ENCODE data around the gene TMEM18. TPM values are rescaled to one million over a fixed set of nuclear protein-coding genes. Genes with fewer than 3 reads are reported as not detected.

The TMEM18 gene
- total and polyA plus RNA-seq, 9 of the 15 experiments (the other 6 are each of a cell fraction or from before 2014, with no cell fraction given): 12.8 to 55.9 (median 21.8) TPM

DNA sequence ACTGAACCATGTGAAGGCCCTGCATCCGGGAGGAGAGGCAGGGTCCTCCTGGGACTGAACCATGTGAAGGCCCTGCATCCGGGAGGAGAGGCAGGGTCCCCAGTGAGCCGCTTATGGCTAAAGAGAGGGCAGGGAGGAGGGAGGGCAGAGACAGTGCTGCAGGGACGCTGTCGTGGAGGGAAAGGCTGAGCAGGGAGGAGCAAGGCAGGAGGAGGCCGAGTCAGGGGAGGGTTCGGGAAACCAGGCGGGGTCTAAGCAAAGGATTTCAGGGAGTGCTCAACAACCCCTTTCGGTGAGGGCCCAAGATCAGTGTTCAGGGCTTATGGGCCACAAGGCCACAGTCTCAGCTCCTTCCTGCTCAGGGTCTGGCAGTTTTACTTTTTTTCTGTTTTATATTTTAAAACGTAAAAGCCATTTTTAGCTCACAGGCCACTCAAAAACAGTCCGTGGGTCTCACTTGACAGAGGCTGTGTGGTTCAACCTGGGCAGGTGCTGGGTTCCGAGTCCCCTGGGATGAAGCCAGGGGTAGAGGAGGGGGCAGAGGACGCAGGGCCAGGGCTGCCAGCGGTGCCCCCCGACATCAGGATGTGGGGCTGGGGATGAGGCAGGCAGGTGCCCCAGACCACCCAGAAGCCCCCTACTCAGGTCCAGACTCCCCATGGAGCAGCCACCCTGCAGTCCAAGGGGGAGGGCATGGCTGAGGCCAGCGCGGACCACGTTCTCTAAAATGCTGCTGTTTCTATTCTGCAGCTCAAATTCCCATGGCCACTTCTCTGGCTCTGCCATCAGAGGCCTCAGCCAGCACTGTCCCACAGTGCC is 5.2 kb downstream of the TMEM18 start:
- Histone ChIP-seq H3K79me2 (ENCODE audit: control insufficient read depth, insufficient read depth, low read length) (peaks cover 36% of the 10 kb centered on the region), H3K36me3 (ENCODE audit: control insufficient read depth, insufficient read depth, low read length) (peaks cover 73% of the 10 kb centered on the region), H3K9me1 (ENCODE audit: control insufficient read depth, insufficient read depth, low read length) (peaks cover 12% of the 10 kb centered on the region), H3K9me3 (replicated peaks; ENCODE audit: control insufficient read depth, insufficient read depth, low read depth, low read length) (no peaks in the 10 kb centered on the region; the same call in 1 of the 2 replicates), H3K4me3 (no peak overlapping the region), H3K27ac (ENCODE audit: extremely low read depth, low read depth, low read length) (no peak overlapping the region), H3K4me2 (ENCODE audit: insufficient read depth, low read length) (no peak overlapping the region), H3K27me3 (ENCODE audit: control insufficient read depth in 2 of 2, insufficient read depth in 2 of 2, low read length in 2 of 2) (no peaks in the 10 kb centered on the region), H3K4me1 (replicated peaks in 1 of 2; ENCODE audit: control insufficient read depth in 2 of 2, insufficient read depth in 2 of 2, low read length in 2 of 2) (peaks cover 6 to 15% of the 10 kb centered on the region in 2 experiments; a peak in 4 of 5 replicates), H4K20me1 (replicated peaks; ENCODE audit: control insufficient read depth, insufficient read depth, low read length) (peaks cover 24% of the 10 kb centered on the region), H2AFZ (ENCODE audit: low read depth, low read length) (no peak overlapping the region), H3K9ac (ENCODE audit: insufficient read depth in 1 of 2, low read depth in 2 of 2, low read length in 2 of 2) (no peak overlapping the region; a peak in 1 of 4 replicates)
- TF ChIP-seq TAF9B (IDR thresholded peaks at IDR 0.05; ENCODE audit: partially characterized antibody) (no peak), ARID2 (IDR thresholded peaks at IDR 0.05) (no peak), NCOR1 (IDR thresholded peaks at IDR 0.05) (no peak), SREBF1 (IDR thresholded peaks at IDR 0.05; ENCODE audit: borderline replicate concordance, low read depth, low read length) (no peak), GABPB2 (CRISPR knock-in tag; conservative IDR thresholded peaks at IDR 0.05) (no peak), ELF2 (CRISPR knock-in tag; IDR thresholded peaks at IDR 0.05) (no peak), NFYB (IDR thresholded peaks at IDR 0.05; ENCODE audit: extremely low read depth, insufficient read length) (no peak), HNRNPL (IDR thresholded peaks at IDR 0.05; ENCODE audit: low read depth, low read length) (no peak), RUNX1 (IDR thresholded peaks at IDR 0.05; ENCODE audit: low read depth) (no peak), POLR2AphosphoS2 (IDR thresholded peaks at IDR 0.05; ENCODE audit: low read length) (no peak)
- TF ChIP-seq, protein P1, sequence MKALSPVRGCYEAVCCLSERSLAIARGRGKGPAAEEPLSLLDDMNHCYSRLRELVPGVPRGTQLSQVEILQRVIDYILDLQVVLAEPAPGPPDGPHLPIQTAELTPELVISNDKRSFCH (CRISPR knock-in tag; IDR thresholded peaks at IDR 0.05): no peak
- TF ChIP-seq, protein P1 (tag; IDR thresholded peaks at IDR 0.05): no peak
- WGBS (ENCODE audit: insufficient coverage, low coverage, missing lambda C conversion rate): 78% methylated on average over 9 of the region's 18 CpGs
- in situ Hi-C loops (cut with MboI): no loop called here
- intact Hi-C loops (cut with micrococcal nuclease): no loop called here
- ChIA-PET POLR2A (no interaction called here), CTCF (ENCODE audit: low intra/inter-chr PET ratio) (no interaction called here)
- ATAC-seq: no peak
- no peak for DNase-seq (ENCODE audit: extremely low read depth in 1 of 4, low spot score in 3 of 4)
- FAIRE-seq: no peak
- no TSS peak for BruUV-seq (replicated peaks)

Data from K562 (cell line).